GM10248 (cell line): ENCODE results near the gene CYP2A6.
"Not testable (repeated sequence)": the region's sequence is repeated elsewhere in the genome, so short reads cannot be mapped to it uniquely, and the experiment has no call there.

Experiments
- CTCF ChIA-PET: fragments of 300-600 bp; sonication (Branson Sonifier 250); formaldehyde crosslinking; extraction: SDS; loops from one replicate; lab custom pipeline; 2021; ENCODE audit warnings: antibody characterized with exemption; lab: Yijun Ruan, JAX
- POLR2A ChIA-PET: fragments of 350-650 bp; sonication (Branson Sonifier 250); formaldehyde crosslinking; extraction: SDS; loops from one replicate; lab custom pipeline; 2020; ENCODE audit warnings: antibody characterized with exemption; lab: Yijun Ruan, JAX
- DNase-seq: peaks from one replicate; pipeline ENCODE4 v3.0.0; 2012; ENCODE audit errors: extremely low spot score
- TF ChIP-seq, protein P1 (sequence below): IDR thresholded peaks from 2 replicates; pipeline ENCODE4 v1.5.1; 2012; ENCODE audit warnings: mild to moderate bottlenecking, low read depth; ENCODE audit errors: extremely low read depth, missing control alignments, control extremely low read depth

CYP2A6 gene, protein sequence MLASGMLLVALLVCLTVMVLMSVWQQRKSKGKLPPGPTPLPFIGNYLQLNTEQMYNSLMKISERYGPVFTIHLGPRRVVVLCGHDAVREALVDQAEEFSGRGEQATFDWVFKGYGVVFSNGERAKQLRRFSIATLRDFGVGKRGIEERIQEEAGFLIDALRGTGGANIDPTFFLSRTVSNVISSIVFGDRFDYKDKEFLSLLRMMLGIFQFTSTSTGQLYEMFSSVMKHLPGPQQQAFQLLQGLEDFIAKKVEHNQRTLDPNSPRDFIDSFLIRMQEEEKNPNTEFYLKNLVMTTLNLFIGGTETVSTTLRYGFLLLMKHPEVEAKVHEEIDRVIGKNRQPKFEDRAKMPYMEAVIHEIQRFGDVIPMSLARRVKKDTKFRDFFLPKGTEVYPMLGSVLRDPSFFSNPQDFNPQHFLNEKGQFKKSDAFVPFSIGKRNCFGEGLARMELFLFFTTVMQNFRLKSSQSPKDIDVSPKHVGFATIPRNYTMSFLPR

DNA sequence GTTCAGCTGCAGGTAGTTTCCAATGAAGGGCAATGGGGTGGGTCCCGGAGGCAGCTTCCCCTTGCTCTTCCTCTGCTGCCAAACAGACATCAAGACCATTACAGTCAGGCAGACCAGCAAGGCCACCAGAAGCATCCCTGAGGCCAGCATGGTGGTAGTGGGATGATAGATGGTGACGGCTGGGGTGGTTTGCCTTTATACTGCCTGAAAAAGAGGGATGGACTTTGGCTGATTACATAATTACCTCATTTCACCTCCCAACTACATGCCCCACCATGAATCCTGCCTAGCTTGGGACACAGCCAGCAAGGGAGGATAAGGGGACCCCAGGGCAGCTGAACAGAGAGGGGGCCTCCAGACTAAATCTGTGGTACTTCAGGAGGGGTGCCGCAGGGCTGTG is at the start of gene CYP2A6:
CYP2A6 (minus strand) TSS at position 171 of the 400 bp plus-strand sequence; CDS start at position 150, 21 bp downstream.
- POLR2A ChIA-PET, CTCF ChIA-PET, DNase-seq: not testable (repeated sequence)

DNA sequence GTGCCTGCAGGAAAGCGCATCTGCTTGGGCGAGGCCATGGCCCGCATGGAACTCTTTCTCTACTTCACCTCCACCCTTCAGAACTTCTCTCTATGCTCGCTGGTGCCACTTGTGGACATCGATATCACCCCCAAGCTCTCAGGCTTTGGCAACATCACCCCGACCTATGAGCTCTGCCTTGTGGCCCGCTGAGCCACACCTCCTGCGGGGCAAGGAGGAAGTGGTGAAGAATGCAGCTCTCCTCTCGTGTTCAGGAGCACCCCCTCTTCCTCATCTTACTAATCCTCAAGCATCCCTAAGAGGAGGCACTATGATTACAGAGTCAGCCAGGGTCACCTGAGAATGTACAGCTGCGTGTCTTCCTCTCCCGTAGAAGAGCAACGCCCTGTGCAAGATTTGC is 49.7 kb upstream of the CYP2A6 start:
- CTCF ChIA-PET, DNase-seq, POLR2A ChIA-PET: not testable (repeated sequence)

DNA sequence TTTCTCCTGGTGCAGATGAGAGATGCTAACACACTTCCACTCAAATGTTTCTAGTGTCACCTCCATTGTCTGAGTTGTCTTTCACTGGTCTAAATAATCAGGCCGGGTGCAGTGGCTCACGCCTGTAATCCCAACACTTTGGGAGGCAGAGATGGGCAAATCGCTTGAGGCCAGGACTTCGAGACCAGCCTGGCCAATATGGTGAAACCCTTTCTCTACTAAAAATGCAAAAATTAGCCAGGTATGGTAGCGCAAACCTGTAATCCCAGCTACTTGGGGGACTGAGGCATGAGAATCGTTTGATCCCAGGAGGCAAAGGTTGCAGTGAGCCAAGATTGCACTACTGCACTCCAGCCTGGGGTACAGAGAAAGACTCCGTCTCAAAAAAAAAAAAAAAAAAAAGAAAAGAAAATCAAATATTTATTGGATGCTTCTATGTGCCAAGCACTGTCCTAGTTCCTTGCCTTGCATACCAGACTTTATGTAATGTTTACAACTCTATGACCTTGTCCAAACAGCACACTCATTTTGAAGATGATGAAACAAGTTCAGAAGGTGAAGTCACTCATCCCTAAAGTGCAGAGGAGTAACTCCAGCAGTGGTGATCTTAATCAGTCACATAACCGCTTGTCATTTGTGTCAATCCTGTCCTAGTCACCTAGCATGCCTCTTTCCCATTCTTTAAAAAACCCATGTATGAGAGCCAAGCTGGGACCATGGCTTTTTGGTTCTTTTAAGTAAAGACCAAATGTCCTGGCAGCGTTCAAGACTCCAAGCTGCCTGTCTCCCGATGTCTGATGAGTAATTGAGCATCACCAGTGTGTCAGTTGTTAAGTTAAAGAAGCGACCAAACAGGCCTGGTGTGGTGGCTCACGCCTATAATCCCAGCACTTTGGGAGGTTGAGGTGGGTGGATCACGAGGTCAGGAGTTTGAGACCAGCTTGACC is 46.9 kb upstream of the CYP2A6 start:
- CTCF ChIA-PET, DNase-seq, POLR2A ChIA-PET: not testable (repeated sequence)

DNA sequence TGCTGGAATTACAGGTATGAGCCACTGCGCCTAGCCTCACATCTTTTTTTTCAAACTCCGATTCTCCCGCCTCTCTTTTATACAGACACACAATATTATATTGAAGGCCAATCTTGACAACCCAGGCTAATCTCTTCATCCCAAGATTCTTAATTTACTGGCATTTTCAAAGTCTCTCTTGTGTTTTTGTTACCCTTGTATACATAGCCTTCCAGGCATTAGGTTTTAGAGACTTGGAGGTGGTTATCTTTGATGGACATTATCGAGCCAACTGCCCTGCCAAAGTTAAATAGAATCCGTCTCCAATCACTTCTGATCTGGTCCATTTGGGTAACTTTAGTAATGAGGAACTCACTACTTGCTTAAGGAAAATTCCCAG is 46.2 kb upstream of the CYP2A6 start:
- ChIA-PET POLR2A (no interaction called here), CTCF (no interaction called here)
- DNase-seq, result no peak
- TF ChIP-seq, protein P1, sequence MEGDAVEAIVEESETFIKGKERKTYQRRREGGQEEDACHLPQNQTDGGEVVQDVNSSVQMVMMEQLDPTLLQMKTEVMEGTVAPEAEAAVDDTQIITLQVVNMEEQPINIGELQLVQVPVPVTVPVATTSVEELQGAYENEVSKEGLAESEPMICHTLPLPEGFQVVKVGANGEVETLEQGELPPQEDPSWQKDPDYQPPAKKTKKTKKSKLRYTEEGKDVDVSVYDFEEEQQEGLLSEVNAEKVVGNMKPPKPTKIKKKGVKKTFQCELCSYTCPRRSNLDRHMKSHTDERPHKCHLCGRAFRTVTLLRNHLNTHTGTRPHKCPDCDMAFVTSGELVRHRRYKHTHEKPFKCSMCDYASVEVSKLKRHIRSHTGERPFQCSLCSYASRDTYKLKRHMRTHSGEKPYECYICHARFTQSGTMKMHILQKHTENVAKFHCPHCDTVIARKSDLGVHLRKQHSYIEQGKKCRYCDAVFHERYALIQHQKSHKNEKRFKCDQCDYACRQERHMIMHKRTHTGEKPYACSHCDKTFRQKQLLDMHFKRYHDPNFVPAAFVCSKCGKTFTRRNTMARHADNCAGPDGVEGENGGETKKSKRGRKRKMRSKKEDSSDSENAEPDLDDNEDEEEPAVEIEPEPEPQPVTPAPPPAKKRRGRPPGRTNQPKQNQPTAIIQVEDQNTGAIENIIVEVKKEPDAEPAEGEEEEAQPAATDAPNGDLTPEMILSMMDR, result no peak

DNA sequence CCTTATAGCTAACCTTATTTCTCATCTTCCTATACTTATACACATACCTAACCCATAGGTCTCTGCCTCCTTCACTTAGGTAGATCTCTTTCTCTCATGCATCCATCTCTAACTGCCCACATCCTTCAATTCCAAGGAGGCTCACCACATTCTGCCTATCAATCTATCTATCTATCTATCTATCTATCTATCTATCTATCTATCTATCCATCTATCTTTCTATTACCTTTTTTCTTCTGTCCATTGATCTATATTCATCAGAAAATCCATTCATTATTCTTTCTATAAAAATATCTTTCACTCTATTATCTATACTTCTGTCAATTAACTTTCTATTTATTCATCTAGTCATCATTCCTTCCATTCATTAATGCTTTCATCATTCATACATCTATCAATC is 42.9 kb upstream of the CYP2A6 start:
- POLR2A ChIA-PET, result no interaction called here
- CTCF ChIA-PET, result no interaction called here
- no peak for DNase-seq
- TF ChIP-seq, protein P1, result no peak

DNA sequence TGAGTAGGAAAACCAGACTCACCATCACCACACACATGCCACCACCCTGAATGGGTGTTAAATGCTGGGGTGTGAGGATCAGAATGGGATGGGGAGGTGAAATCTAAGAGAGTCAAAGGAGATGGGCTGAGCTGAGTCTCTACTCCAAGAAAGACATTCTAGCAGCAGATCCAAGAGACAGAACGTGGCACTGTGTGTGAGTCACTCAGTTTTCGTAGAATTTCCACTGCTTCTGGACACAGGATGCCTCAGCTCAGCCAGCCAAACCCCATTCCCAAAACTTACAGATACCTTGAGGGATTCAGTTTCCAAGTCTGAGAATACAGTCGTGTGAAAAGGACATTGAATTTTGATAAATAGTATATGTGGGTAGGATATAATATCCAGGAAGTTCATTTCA is 39.1 kb upstream of the CYP2A6 start:
- CTCF ChIA-PET, result no interaction called here
- TF ChIP-seq, protein P1, result no peak
- POLR2A ChIA-PET, result no interaction called here
- no peak for DNase-seq

DNA sequence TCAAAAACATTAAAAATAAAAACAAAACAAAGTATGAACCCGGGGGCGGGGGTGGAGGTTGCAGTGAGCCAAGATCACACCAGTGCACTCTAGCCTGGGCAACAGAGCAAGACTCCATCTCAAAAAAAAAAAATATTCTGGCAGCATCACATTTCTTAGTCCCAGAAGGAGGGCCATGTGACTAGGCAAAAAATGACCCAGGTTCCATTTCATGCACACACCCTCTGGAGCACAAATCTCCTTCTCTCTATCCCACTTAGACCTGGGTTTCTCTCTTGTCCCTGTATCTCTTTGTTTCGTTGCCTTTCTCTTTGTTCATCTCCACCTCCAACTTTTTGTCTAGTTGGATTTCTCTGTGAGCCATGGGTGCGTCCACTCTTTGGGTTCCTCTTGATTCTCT is 37.9 kb upstream of the CYP2A6 start:
- DNase-seq, result no peak
- ChIA-PET POLR2A (no interaction called here), CTCF (no interaction called here)
- TF ChIP-seq, protein P1, result no peak

DNA sequence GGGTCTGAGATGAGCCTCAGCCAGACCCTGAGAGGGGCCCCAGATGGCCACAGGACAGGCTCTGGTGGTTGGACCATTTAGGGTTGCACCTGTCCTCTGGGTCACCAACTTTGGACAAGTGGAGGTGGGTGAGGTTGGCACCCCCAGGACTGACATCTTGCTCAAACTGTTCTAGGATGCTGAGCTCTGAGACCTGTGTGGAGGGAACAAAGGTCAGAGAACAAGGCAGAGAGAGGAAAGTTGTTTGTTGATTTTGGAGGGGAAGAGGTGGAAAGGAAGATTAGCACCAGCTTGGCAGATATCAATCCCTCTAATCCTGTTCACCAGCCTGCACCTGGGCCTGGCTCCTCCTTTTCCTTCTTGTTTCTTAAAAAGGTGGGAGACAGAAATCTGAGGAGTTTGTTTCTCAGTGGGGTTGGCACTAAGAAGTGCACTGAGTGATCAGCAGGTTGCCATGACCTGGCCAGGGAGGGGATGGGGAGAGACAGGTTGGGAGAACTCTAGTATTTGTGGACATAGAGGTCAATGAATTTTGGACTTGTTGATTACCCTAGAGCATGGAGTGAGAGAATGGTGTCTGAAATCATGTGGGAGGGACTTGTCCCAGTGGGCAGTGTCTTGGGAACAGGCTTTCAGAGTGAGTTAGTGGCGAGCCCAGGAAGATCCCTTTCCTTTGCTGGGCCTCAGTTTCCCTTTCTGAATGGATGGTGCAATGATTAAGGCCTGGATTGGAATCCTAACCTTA is 34.1 kb upstream of the CYP2A6 start:
- DNase-seq, CTCF ChIA-PET, POLR2A ChIA-PET: not testable (repeated sequence)

DNA sequence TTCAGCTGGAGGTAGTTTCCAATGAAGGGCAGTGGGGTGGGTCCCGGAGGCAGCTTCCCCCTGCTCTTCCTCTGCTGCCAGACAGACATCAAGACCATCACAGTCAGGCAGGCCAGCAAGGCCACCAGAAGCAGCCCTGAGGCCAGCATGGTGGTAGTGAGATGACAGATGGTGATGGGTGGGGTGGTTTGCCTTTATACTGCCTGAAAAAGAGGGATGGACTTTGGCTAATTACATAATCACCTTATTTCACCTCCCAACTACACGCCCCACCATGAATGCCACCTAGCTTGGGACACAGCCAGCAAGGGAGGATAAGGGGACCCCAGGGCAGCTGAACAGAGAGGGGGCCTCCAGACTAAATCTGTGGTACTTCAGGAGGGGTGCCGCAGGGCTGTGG is 31.8 kb upstream of the CYP2A6 start, which contains the start of gene CYP2A7:
CYP2A7 (minus strand) TSS at position 170 of the 400 bp plus-strand sequence; CDS start at position 149, 21 bp downstream.
- DNase-seq, POLR2A ChIA-PET, CTCF ChIA-PET: not testable (repeated sequence)

DNA sequence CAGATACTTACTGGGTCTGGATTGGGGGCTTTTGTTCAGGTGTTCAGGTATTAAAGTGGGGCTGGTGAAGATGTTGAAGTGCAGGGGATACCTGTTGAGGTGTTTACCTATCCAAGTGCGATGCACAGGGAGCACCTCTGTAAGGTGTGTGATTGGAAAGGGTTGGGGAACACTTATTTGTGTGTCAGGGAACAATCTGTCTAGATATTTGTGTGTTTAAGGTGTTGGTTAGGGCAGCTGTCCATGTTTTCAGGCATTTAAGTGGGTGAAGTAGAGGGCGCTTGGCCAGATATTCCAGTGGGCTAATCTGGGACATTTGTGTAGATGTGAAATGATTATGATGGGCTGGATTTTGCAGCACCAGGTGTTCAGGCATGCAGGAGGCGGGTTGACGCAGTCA is 29.1 kb upstream of the CYP2A6 start:
- DNase-seq, POLR2A ChIA-PET, CTCF ChIA-PET: not testable (repeated sequence)

DNA sequence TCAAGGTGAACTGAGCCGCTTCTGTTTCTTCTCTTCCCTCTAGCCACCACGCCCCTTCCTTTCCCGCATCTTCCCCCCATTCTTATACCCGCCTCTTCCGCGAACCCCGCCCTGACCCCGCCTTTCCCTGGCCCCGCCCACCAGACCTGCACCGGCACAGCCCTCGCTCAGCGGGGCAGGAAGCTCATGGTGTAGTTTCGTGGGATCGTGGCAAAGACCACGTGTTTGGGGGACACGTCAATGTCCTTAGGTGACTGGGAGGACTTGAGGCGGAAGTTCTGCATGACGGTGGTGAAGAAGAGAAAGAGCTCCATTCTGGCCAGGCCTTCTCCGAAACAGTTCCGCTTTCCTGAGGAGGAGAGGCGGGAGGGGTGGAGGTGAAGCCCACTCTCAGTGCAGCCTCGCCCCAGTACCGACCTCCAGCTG is 25.3 kb upstream of the CYP2A6 start:
- peak; percentile 67 for DNase-seq
- POLR2A ChIA-PET, result interaction anchor here (0.6 kb wide), 1 partner anchor 162 kb away, joined by 3 read pairs; no protein-coding TSS in a partner anchor
- CTCF ChIA-PET, result interaction anchor here (1.2 kb wide), 1 partner anchor 212 kb away, joined by 3 read pairs; no protein-coding TSS in a partner anchor
